SHP77 treated with DMSO at 0.1 percent for 48 hours (cell line): Measurements from ENCODE around the gene FLNB.

Experiments used
- DNase-seq: peaks from one replicate; lab custom pipeline; 2025; lab: John Stamatoyannopoulos, UW

FLNB gene

GRCh38 chr3:58008141-58009025 is at the start of gene FLNB:
TSS of gene FLNB (plus strand) at chr3:58008422. CDS start at chr3:58008565, 143 bp downstream.
- DNase-seq, result no peak

GRCh38 chr3:57958642-57959422 is 49.4 kb upstream of the FLNB start:
- DNase-seq, result no peak

- no peak for DNase-seq
Observed at GRCh38 chr3:57959423-57960173, 48.6 kb upstream of the FLNB start.

- no peak for DNase-seq
Observed at GRCh38 chr3:57960174-57960505, 48.1 kb upstream of the FLNB start.

- DNase-seq, result no peak
Observed at GRCh38 chr3:57961177-57961827, 46.9 kb upstream of the FLNB start.

GRCh38 chr3:57961828-57962447 is 46.3 kb upstream of the FLNB start:
- DNase-seq, result no peak

- no peak for DNase-seq
Observed at GRCh38 chr3:57962448-57962834, 45.8 kb upstream of the FLNB start.

- DNase-seq, result no peak
Observed at GRCh38 chr3:57963811-57964346, 44.3 kb upstream of the FLNB start.

- DNase-seq, result no peak
Observed at GRCh38 chr3:57966829-57967228, 41.4 kb upstream of the FLNB start.

GRCh38 chr3:57967590-57967989 is 40.6 kb upstream of the FLNB start:
- DNase-seq, result no peak

- DNase-seq, result no peak
Observed at GRCh38 chr3:57968501-57968900, 39.7 kb upstream of the FLNB start.

- DNase-seq, result no peak
Observed at GRCh38 chr3:57971975-57972374, 36.2 kb upstream of the FLNB start.

- no peak for DNase-seq
Observed at GRCh38 chr3:57972531-57973111, 35.6 kb upstream of the FLNB start.

- no peak for DNase-seq
Observed at GRCh38 chr3:57973715-57974477, 34.3 kb upstream of the FLNB start.

- no peak for DNase-seq
Observed at GRCh38 chr3:57974796-57975388, 33.3 kb upstream of the FLNB start.

- DNase-seq, result no peak
Observed at GRCh38 chr3:57977818-57978235, 30.4 kb upstream of the FLNB start.

GRCh38 chr3:57978316-57978715 is 29.9 kb upstream of the FLNB start:
- DNase-seq, result no peak

GRCh38 chr3:57980416-57980815 is 27.8 kb upstream of the FLNB start:
- no peak for DNase-seq

GRCh38 chr3:57981483-57982087 is 26.6 kb upstream of the FLNB start:
- DNase-seq, result no peak
